ENCODE measurements around the gene SOWAHB. TPM values are rescaled to one million over a fixed set of nuclear protein-coding genes. Genes with fewer than 3 reads are reported as not detected.

The SOWAHB gene
- total and polyA plus RNA-seq, 11 donors = 0.07 to 0.21 TPM; not detected in 9

GRCh38 chr4:76909711-76910110 lies 11.8 kb upstream of the SOWAHB start:
- Histone ChIP-seq H3K27ac (no peak overlapping the region), H3K36me3 (no peaks in the 10 kb centered on the region), H3K9me3 (peaks cover 0 to 11% (median 0%) of the 10 kb centered on the region in 12 donors), H3K4me1 (no peaks in the 10 kb centered on the region), H3K27me3 (no peaks in the 10 kb centered on the region), H3K4me3 (no peak overlapping the region)
- intact Hi-C loops (cut with DNase I) = no loop called here
- ATAC-seq = no peak
- no peak for DNase-seq
- TF ChIP-seq CTCF (IDR thresholded peaks at IDR 0.05) (no peak), POLR2A (IDR thresholded peaks at IDR 0.05) (no peak)
- 97 to 99% (median 98%) methylated on average over 1 of the region's 1 CpG for WGBS, 4 donors

- TF ChIP-seq POLR2A (IDR thresholded peaks at IDR 0.05) (no peak), CTCF (IDR thresholded peaks at IDR 0.05) (no peak)
- ATAC-seq (no peak), DNase-seq (no peak)
- no peaks in the 10 kb centered on the region for H3K4me1 ChIP-seq
- H3K4me3 ChIP-seq = no peak overlapping the region
- H3K9me3 ChIP-seq = peaks cover 0 to 11% (median 0%) of the 10 kb centered on the region in 12 donors
- WGBS, 4 donors = 51 to 62% (median 57%) methylated on average over 1 of the region's 1 CpG
- no peaks in the 10 kb centered on the region for H3K27me3 ChIP-seq
- intact Hi-C loops (cut with DNase I) = no loop called here
- no peaks in the 10 kb centered on the region for H3K36me3 ChIP-seq
- H3K27ac ChIP-seq = no peak overlapping the region
Observed at GRCh38 chr4:76905521-76905920, 7.6 kb upstream of the SOWAHB start.

- no peak for TF ChIP-seq POLR2A (IDR thresholded peaks at IDR 0.05)
- TF ChIP-seq CTCF (IDR thresholded peaks at IDR 0.05) = no peak
- H3K9me3 ChIP-seq = peaks cover 0 to 11% (median 0%) of the 10 kb centered on the region in 12 donors
- no peak overlapping the region for H3K27ac ChIP-seq
- H3K4me3 ChIP-seq = no peak overlapping the region
- peaks cover 0 to 7% (median 2%) of the 10 kb centered on the region in 9 donors for H3K27me3 ChIP-seq
- 75 to 81% (median 78%) methylated on average over 4 of the region's 4 CpGs for WGBS, 4 donors
- no peaks in the 10 kb centered on the region for H3K36me3 ChIP-seq
- no peaks in the 10 kb centered on the region for H3K4me1 ChIP-seq
- no peak for DNase-seq
- no peak for ATAC-seq
- intact Hi-C loops (cut with DNase I) = no loop called here
Observed at GRCh38 chr4:76904646-76905190, 6.8 kb upstream of the SOWAHB start.

- Histone ChIP-seq H3K36me3 (no peaks in the 10 kb centered on the region), H3K27me3 (peaks cover 0 to 29% (median 20%) of the 10 kb centered on the region in 9 donors), H3K27ac (no peak overlapping the region), H3K4me1 (peaks cover 0 to 11% (median 8%) of the 10 kb centered on the region in 12 donors), H3K9me3 (peaks cover 0 to 3% (median 0%) of the 10 kb centered on the region in 12 donors), H3K4me3 (no peak overlapping the region)
- ATAC-seq (no peak), DNase-seq (no peak)
- 44 to 68% (median 58%) methylated on average over 3 of the region's 3 CpGs for WGBS, 4 donors
- intact Hi-C loops (cut with DNase I) = no loop called here
- TF ChIP-seq CTCF (IDR thresholded peaks at IDR 0.05) (no peak), POLR2A (IDR thresholded peaks at IDR 0.05) (no peak)
Observed at GRCh38 chr4:76902233-76902890, 4.4 kb upstream of the SOWAHB start.
